Spleen (tissue), 11 donors: Measurements from ENCODE around the gene HDAC3. TPM values are rescaled to one million over a fixed set of nuclear protein-coding genes. Genes with fewer than 3 reads are reported as not detected.

Experiments used
- DNase-seq: peaks from one replicate; pipeline ENCODE4 v3.0.0-alpha.2; 2020
- H3K27ac ChIP-seq, 8 donors: fragments of 200-600 bp; sonication (generic) in 7 of 8; 1 replicate in 4 of 8; 2 replicates in 4 of 8; pipeline versions ENCODE4 v1.5.0 to v1.8.0; 2016 to 2021; ENCODE audit warnings: inconsistent platforms in 4 of 8, mild to moderate bottlenecking in 4 of 8, moderate library complexity in 1 of 8
- H3K27me3 ChIP-seq, 7 donors: fragments of 200-600 bp; sonication (generic) in 6 of 7; replicated peaks in 1 of 7; 1 replicate in 4 of 7; 2 replicates in 3 of 7; pipeline versions ENCODE4 v1.5.0 to v1.8.0; 2016 to 2021; ENCODE audit warnings: inconsistent platforms in 3 of 7, mild to moderate bottlenecking in 1 of 7
- H3K36me3 ChIP-seq, 6 donors: fragments of 200-600 bp; sonication (generic) in 5 of 6; 1 replicate in 4 of 6; 2 replicates in 2 of 6; pipeline versions ENCODE4 v1.5.0 to v1.8.0; 2016 to 2021; ENCODE audit warnings: inconsistent platforms in 2 of 6
- H3K4me1 ChIP-seq, 6 donors: fragments of 200-600 bp; sonication (generic) in 5 of 6; 1 replicate in 3 of 6; 2 replicates in 3 of 6; pipeline versions ENCODE4 v1.5.0 to v1.8.0; 2016 to 2021; ENCODE audit warnings: inconsistent platforms in 3 of 6
- H3K4me3 ChIP-seq, 8 donors: fragments of 200-600 bp; sonication (generic) in 7 of 8; 1 replicate in 4 of 8; 2 replicates in 4 of 8; pipeline versions ENCODE4 v1.5.0 to v1.8.0; 2016 to 2021; ENCODE audit warnings: inconsistent platforms in 4 of 8, mild to moderate bottlenecking in 4 of 8, moderate library complexity in 2 of 8
- H3K9me3 ChIP-seq, 8 donors: fragments of 200-600 bp; sonication (generic) in 7 of 8; 1 replicate in 4 of 8; 2 replicates in 4 of 8; pipeline versions ENCODE4 v1.5.0 to v1.8.0; 2016 to 2021; ENCODE audit warnings: inconsistent platforms in 4 of 8
- CTCF ChIP-seq, 11 experiments: fragments of 200-600 bp in 7 of 11; fragments of 450-650 bp in 4 of 11; sonication (generic) in 4 of 11; IDR thresholded peaks in 8 of 11; conservative IDR thresholded peaks in 3 of 11; 1 replicate in 7 of 11; 2 replicates in 4 of 11; pipeline versions ENCODE4 v1.4.0 to v1.8.0; 2016 to 2021; ENCODE audit warnings: antibody characterized with exemption in 11 of 11, inconsistent platforms in 4 of 11, mild to moderate bottlenecking in 1 of 11
- POLR2A ChIP-seq, 3 donors: fragments of 450-650 bp; IDR thresholded peaks; one replicate each; pipeline ENCODE4 v1.5.1; 2017; ENCODE audit warnings: antibody characterized with exemption in 3 of 3, mild to moderate bottlenecking in 1 of 3
- POLR2AphosphoS5 ChIP-seq, 3 donors: sonication (generic); formaldehyde crosslinking; IDR thresholded peaks; one replicate each; pipeline ENCODE4 v1.5.1; 2017; ENCODE audit warnings: antibody characterized with exemption in 3 of 3
- WGBS, 5 donors: extraction: QIAGEN DNeasy Blood & Tissue Kit in 3 of 5; methylation state at CpG; one replicate each; pipeline versions ENCODE4 v1.1.5 to v1.1.7; 2013 to 2018; 5-methylcytosine and 5-hydroxymethylcytosine counted together
- intact Hi-C: fragments of 100-400 bp; cut with DNase I; formaldehyde crosslinking; loops from one replicate; pipeline ENCODE4 v1.15.0; 2023; ENCODE audit warnings: low total_unique reads
- polyA plus RNA-seq, 3 donors: library from polyadenylated mRNA; stranded (reverse); fragments of 200-250 nt; gene quantifications; one replicate each; pipeline ENCODE4 v1.2.1, GENCODE V29; 2013
- small RNA-seq, 4 donors: library from RNA; depleted of rRNA; stranded (forward); fragments of <200 nt; gene quantifications; one replicate each; pipeline ENCODE3, GENCODE V24; 2016
- total RNA-seq, 7 donors: library from RNA; depleted of rRNA in 3 of 7; stranded (reverse); fragments of >200 nt in 3 of 7; fragmentation: NEBNext Ultra II Directional in 4 of 7; extraction: Animal tissue kit (Norgen Biotek cat#: 25700) in 4 of 7; gene quantifications; one replicate each; pipeline versions ENCODE4 v1.1.0 to v1.2.1, GENCODE V29; 2016 to 2021
- donor health status: healthy with polysubstance abuse.
- donor health status: DM: no; HTN: no; CAD: no; lungs with moderate emphysema.
- donor health status: DM: no; HTN: no; CAD: no.
- donor health status: Bipolar disorder and iron deficiency.
- donor health status: healthy.
- donor health status: DM: no; HTN: no; CAD: no.
- donor health status: DM: yes; HTN: yes; CAD: no.

Gene HDAC3
- total and polyA plus RNA-seq, 10 donors = 51.1 to 108 (median 64.8) TPM

GRCh38 chr5:141574122-141574510, 62.5 kb downstream of the HDAC3 start:
- Histone ChIP-seq H3K27me3 (no peaks in the 10 kb centered on the region), H3K36me3 (peaks cover 7 to 100% (median 84%) of the 10 kb centered on the region in 6 donors), H3K4me1 (peaks cover 0 to 25% (median 11%) of the 10 kb centered on the region in 6 donors), H3K4me3 (no peak overlapping the region), H3K27ac (no peak overlapping the region), H3K9me3 (no peaks in the 10 kb centered on the region)
- 65 to 98% (median 91%) methylated on average over 2 of the region's 2 CpGs for WGBS, 5 donors
- intact Hi-C loops = no loop called here
- TF ChIP-seq POLR2A (IDR thresholded peaks at IDR 0.05) (no peak), CTCF (IDR thresholded peaks at IDR 0.05 in 8 of 11, conservative IDR thresholded peaks at IDR 0.05 in 3 of 11) (no peak), POLR2AphosphoS5 (IDR thresholded peaks at IDR 0.05) (no peak)
- no peak for DNase-seq

GRCh38 chr5:141573489-141574121, 63.0 kb downstream of the HDAC3 start:
- intact Hi-C loops = no loop called here
- no peak for TF ChIP-seq POLR2AphosphoS5 (IDR thresholded peaks at IDR 0.05)
- TF ChIP-seq POLR2A (IDR thresholded peaks at IDR 0.05) = no peak
- no peak for TF ChIP-seq CTCF (IDR thresholded peaks at IDR 0.05 in 8 of 11, conservative IDR thresholded peaks at IDR 0.05 in 3 of 11)
- no peak for DNase-seq
- H3K9me3 ChIP-seq = no peaks in the 10 kb centered on the region
- H3K36me3 ChIP-seq = peaks cover 3 to 100% (median 81%) of the 10 kb centered on the region in 6 donors
- WGBS, 5 donors = 85 to 91% (median 89%) methylated on average over 4 of the region's 4 CpGs
- H3K27me3 ChIP-seq = no peaks in the 10 kb centered on the region
- no peak overlapping the region for H3K4me3 ChIP-seq
- H3K27ac ChIP-seq = no peak overlapping the region
- peaks cover 0 to 30% (median 11%) of the 10 kb centered on the region in 6 donors for H3K4me1 ChIP-seq

Small RNA genes lying within 50 kb of the gene (small RNA-seq; reads per million reads assigned to genes)
- gene RPS27AP10 = 0 reads per million in 4 donors

Other genes starting within 250 kb of the HDAC3 start
- 1 to 10 TPM; 1.6 to 3.9 (median 3.0) TPM for gene PCDHGB4, start 249.2 kb downstream of the HDAC3 start, total RNA-seq
- under 1 TPM; 0.02 to 0.29 (median 0.14) TPM for gene PCDHGB4, start 249.2 kb downstream of the HDAC3 start, polyA plus RNA-seq
- gene PCDHGA8, start 244.2 kb downstream of the HDAC3 start, total RNA-seq = 1 to 10 TPM in 6 of 7 donors, under 1 TPM in 1; 0.70 to 3.9 (median 2.1) TPM
- gene PCDHGA8, start 244.2 kb downstream of the HDAC3 start, polyA plus RNA-seq = under 1 TPM in 2 of 3 donors, not detected in 1; 0.04 to 0.13 TPM
- 1 to 10 TPM; 3.9 to 8.0 (median 5.6) TPM for gene PCDHGB5, start 238.9 kb downstream of the HDAC3 start, total RNA-seq
- under 1 TPM; 0.07 to 0.32 (median 0.17) TPM for gene PCDHGB5, start 238.9 kb downstream of the HDAC3 start, polyA plus RNA-seq
- gene PCDHGA9, start 234.1 kb downstream of the HDAC3 start, total RNA-seq = 1 to 10 TPM; 2.6 to 9.6 (median 4.7) TPM
- under 1 TPM in 2 of 3 donors, not detected in 1; 0.11 to 0.29 TPM for gene PCDHGA9, start 234.1 kb downstream of the HDAC3 start, polyA plus RNA-seq
- 1 to 10 TPM; 3.1 to 6.8 (median 5.2) TPM for gene PCDHGB6, start 228.8 kb downstream of the HDAC3 start, total RNA-seq
- gene PCDHGB6, start 228.8 kb downstream of the HDAC3 start, polyA plus RNA-seq = under 1 TPM; 0.13 to 0.42 (median 0.20) TPM
- gene PCDHGA10, start 223.9 kb downstream of the HDAC3 start, total RNA-seq = 1 to 10 TPM; 2.5 to 6.9 (median 4.6) TPM
- under 1 TPM; 0.15 to 0.35 (median 0.17) TPM for gene PCDHGA10, start 223.9 kb downstream of the HDAC3 start, polyA plus RNA-seq
- gene PCDHGB7, start 219.2 kb downstream of the HDAC3 start, total RNA-seq = 10 to 100 TPM in 2 of 7 donors, 1 to 10 TPM in 5; 5.7 to 11.9 (median 8.1) TPM
- gene PCDHGB7, start 219.2 kb downstream of the HDAC3 start, polyA plus RNA-seq = under 1 TPM; 0.14 to 0.42 (median 0.15) TPM
- gene PCDHGA11, start 215.8 kb downstream of the HDAC3 start, total RNA-seq = 1 to 10 TPM; 1.8 to 5.7 (median 3.2) TPM
- gene PCDHGA11, start 215.8 kb downstream of the HDAC3 start, polyA plus RNA-seq = under 1 TPM; 0.13 to 0.26 (median 0.18) TPM
- gene PCDHGA12, start 206.3 kb downstream of the HDAC3 start, total RNA-seq = 1 to 10 TPM; 3.3 to 6.3 (median 5.4) TPM
- gene PCDHGA12, start 206.3 kb downstream of the HDAC3 start, polyA plus RNA-seq = under 1 TPM; 0.02 to 0.54 (median 0.12) TPM
- 10 to 100 TPM; 10.7 to 26.7 (median 22.5) TPM for gene PCDHGC3, start 160.9 kb downstream of the HDAC3 start, total RNA-seq
- 10 to 100 TPM in 2 of 3 donors, 1 to 10 TPM in 1; 7.0 to 12.7 (median 10.3) TPM for gene PCDHGC3, start 160.9 kb downstream of the HDAC3 start, polyA plus RNA-seq
- 1 to 10 TPM; 1.3 to 3.9 (median 2.6) TPM for gene PCDHGC4, start 151.8 kb downstream of the HDAC3 start, total RNA-seq
- under 1 TPM in 2 of 3 donors, not detected in 1; 0.03 TPM for gene PCDHGC4, start 151.8 kb downstream of the HDAC3 start, polyA plus RNA-seq
- 1 to 10 TPM in 5 of 7 donors, under 1 TPM in 2; 0.93 to 2.5 (median 1.2) TPM for gene PCDHGC5, start 147.8 kb downstream of the HDAC3 start, total RNA-seq
- under 1 TPM in 2 of 3 donors, not detected in 1; 0.02 to 0.10 TPM for gene PCDHGC5, start 147.8 kb downstream of the HDAC3 start, polyA plus RNA-seq
- gene DIAPH1, start 17.8 kb downstream of the HDAC3 start, total RNA-seq = 100 to 1,000 TPM in 3 of 7 donors, 10 to 100 TPM in 4; 72.5 to 123 (median 93.0) TPM
- 10 to 100 TPM; 35.4 to 46.5 (median 35.8) TPM for gene DIAPH1, start 17.8 kb downstream of the HDAC3 start, polyA plus RNA-seq
- 10 to 100 TPM in 3 of 7 donors, 1 to 10 TPM in 4; 8.7 to 12.8 (median 9.9) TPM for gene RELL2, start 148 bp upstream of the HDAC3 start, total RNA-seq
- gene RELL2, start 148 bp upstream of the HDAC3 start, polyA plus RNA-seq = 10 to 100 TPM; 13.7 to 26.2 (median 25.1) TPM
- gene FCHSD1, start 14.6 kb upstream of the HDAC3 start, total RNA-seq = 10 to 100 TPM; 34.9 to 67.3 (median 47.9) TPM
- 10 to 100 TPM; 20.4 to 37.6 (median 35.0) TPM for gene FCHSD1, start 14.6 kb upstream of the HDAC3 start, polyA plus RNA-seq
- gene ARAP3, start 45.4 kb upstream of the HDAC3 start, total RNA-seq = 10 to 100 TPM; 11.9 to 31.2 (median 19.3) TPM
- gene ARAP3, start 45.4 kb upstream of the HDAC3 start, polyA plus RNA-seq = 10 to 100 TPM in 2 of 3 donors, 1 to 10 TPM in 1; 4.0 to 14.6 (median 12.8) TPM
- gene PCDH1, start 241.6 kb upstream of the HDAC3 start, total RNA-seq = 10 to 100 TPM in 2 of 7 donors, 1 to 10 TPM in 5; 2.6 to 11.4 (median 7.4) TPM
- 1 to 10 TPM in 2 of 3 donors, under 1 TPM in 1; 0.30 to 2.2 (median 1.4) TPM for gene PCDH1, start 241.6 kb upstream of the HDAC3 start, polyA plus RNA-seq